K562 (cell line): ENCODE measurements around the gene TUBB2A. TPM values are rescaled to one million over a fixed set of nuclear protein-coding genes. Genes with fewer than 3 reads are reported as not detected.

ENCODE experiments used
- FOXK2 ChIP-seq, 2 experiments: fragments of 450-650 bp; IDR thresholded peaks in 1 of 2; conservative IDR thresholded peaks in 1 of 2; 2 replicates each; pipeline ENCODE4 v1.6.1; 2016; ENCODE audit warnings: low read depth in 2 of 2, mild to moderate bottlenecking in 1 of 2
- KLF16 ChIP-seq: IDR thresholded peaks from 2 replicates; pipeline ENCODE4 v1.6.1; 2016; ENCODE audit warnings: antibody characterized with exemption
- polyA plus RNA-seq, 8 experiments: library from polyadenylated mRNA; depleted of rRNA in 4 of 8; stranded (reverse) in 5 of 8; unstranded in 3 of 8; fragments of >200 nt; fragmentation: Nextera tagmentation in 2 of 8; fragmentation: Illumina TruSeq in 1 of 8; extraction: Ambion mirVana in 2 of 8; extraction: Trizol in 1 of 8; gene quantifications; 2 replicates each; pipeline versions ENCODE4 v1.2.1 to v1.2.3, GENCODE V29; 2011 to 2014; ENCODE audit warnings: inconsistent platforms in 1 of 8, missing spikeins in 1 of 8
- total RNA-seq, 7 experiments: library from RNA; depleted of rRNA in 6 of 7; stranded (reverse); fragments of >200 nt in 6 of 7; fragmentation: Illumina TruSeq in 2 of 7; extraction: Trizol in 2 of 7; gene quantifications; 2 replicates each; pipeline versions ENCODE4 v1.2.1 to v1.2.3, GENCODE V29; 2011 to 2021; ENCODE audit warnings: low replicate concordance in 1 of 7
- TF ChIP-seq, protein P1 (sequence below): fragments of 450-650 bp; IDR thresholded peaks from 2 replicates; pipeline ENCODE4 v1.6.1; 2016; ENCODE audit warnings: low read depth
- TF ChIP-seq, protein P2 (sequence below), 2 experiments: fragments of 450-650 bp; formaldehyde crosslinking in 1 of 2; IDR thresholded peaks; 2 replicates each; pipeline versions ENCODE4 v1.4.0 to v1.6.1; 2014 to 2020; ENCODE audit warnings: mild to moderate bottlenecking in 2 of 2, borderline replicate concordance in 1 of 2, low read depth in 1 of 2
- TF ChIP-seq, protein P3 (sequence below), 2 experiments: fragments of 150-350 bp in 1 of 2; IDR thresholded peaks; 2 replicates each; pipeline ENCODE4 v1.6.1; 2012 to 2016; ENCODE audit warnings: low read depth in 2 of 2, low read length in 2 of 2, mild to moderate bottlenecking in 1 of 2, moderate library complexity in 1 of 2

TUBB2A gene
- total and polyA plus RNA-seq, 9 of the 15 experiments (the other 6 are each of a cell fraction or from before 2014, with no cell fraction given): 3.6 to 92.1 (median 45.6) TPM

DNA sequence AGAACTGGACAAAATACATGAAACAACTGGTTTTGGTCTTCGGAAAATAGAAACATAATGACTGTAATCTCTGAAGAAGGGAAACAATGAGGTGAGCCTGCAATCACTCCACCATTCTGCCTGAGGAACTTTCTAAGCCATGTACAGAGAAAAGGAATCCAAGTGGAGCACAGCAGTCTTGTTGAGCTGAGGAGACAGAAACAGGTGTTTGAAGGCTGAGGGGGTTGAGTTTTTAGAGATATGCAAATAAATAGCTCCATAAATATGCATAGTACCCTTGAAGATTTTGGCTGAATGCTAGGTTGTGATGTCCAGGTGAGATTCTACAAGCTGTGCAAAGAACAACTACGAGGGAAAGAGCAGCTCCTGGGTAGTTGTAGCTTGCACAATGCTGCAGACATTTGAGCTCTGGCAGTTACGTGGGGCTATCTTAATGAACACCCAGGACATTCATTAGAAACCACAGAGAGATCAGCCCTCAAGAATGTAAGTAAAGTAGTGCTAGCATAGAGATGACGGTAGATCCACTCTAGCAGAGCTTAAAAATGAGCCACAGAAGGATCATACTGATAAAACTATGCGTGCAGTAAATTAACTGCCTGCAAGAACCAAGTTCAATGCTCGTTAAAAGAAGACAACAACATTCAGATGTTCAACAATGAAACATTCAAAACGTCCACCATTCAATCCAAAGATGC is 45.8 kb upstream of the TUBB2A start (continued):
- TF ChIP-seq, protein P1, sequence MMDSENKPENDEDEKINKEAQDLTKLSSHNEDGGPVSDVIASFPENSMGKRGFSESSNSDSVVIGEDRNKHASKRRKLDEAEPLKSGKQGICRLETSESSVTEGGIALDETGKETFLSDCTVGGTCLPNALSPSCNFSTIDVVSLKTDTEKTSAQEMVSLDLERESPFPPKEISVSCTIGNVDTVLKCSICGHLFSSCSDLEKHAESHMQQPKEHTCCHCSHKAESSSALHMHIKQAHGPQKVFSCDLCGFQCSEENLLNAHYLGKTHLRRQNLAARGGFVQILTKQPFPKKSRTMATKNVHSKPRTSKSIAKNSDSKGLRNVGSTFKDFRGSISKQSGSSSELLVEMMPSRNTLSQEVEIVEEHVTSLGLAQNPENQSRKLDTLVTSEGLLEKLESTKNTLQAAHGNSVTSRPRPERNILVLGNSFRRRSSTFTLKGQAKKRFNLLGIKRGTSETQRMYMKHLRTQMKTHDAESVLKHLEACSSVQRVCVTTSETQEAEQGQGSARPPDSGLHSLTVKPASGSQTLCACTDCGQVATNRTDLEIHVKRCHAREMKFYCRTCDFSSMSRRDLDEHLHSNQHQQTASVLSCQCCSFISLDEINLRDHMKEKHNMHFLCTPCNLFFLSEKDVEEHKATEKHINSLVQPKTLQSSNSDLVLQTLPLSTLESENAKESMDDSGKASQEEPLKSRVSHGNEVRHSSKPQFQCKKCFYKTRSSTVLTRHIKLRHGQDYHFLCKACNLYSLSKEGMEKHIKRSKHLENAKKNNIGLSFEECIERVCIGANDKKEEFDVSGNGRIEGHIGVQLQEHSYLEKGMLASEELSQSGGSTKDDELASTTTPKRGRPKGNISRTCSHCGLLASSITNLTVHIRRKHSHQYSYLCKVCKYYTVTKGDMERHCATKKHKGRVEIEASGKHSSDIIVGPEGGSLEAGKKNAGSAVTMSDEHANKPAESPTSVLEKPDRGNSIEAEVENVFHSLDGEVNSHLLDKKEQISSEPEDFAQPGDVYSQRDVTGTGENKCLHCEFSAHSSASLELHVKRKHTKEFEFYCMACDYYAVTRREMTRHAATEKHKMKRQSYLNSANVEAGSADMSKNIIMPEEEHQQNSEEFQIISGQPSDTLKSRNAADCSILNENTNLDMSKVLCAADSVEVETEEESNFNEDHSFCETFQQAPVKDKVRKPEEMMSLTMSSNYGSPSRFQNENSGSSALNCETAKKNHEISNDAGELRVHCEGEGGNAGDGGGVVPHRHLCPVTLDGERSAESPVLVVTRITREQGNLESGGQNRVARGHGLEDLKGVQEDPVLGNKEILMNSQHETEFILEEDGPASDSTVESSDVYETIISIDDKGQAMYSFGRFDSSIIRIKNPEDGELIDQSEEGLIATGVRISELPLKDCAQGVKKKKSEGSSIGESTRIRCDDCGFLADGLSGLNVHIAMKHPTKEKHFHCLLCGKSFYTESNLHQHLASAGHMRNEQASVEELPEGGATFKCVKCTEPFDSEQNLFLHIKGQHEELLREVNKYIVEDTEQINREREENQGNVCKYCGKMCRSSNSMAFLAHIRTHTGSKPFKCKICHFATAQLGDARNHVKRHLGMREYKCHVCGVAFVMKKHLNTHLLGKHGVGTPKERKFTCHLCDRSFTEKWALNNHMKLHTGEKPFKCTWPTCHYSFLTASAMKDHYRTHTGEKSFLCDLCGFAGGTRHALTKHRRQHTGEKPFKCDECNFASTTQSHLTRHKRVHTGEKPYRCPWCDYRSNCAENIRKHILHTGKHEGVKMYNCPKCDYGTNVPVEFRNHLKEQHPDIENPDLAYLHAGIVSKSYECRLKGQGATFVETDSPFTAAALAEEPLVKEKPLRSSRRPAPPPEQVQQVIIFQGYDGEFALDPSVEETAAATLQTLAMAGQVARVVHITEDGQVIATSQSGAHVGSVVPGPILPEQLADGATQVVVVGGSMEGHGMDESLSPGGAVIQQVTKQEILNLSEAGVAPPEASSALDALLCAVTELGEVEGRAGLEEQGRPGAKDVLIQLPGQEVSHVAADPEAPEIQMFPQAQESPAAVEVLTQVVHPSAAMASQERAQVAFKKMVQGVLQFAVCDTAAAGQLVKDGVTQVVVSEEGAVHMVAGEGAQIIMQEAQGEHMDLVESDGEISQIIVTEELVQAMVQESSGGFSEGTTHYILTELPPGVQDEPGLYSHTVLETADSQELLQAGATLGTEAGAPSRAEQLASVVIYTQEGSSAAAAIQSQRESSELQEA: no peak
- TF ChIP-seq, protein P2, sequence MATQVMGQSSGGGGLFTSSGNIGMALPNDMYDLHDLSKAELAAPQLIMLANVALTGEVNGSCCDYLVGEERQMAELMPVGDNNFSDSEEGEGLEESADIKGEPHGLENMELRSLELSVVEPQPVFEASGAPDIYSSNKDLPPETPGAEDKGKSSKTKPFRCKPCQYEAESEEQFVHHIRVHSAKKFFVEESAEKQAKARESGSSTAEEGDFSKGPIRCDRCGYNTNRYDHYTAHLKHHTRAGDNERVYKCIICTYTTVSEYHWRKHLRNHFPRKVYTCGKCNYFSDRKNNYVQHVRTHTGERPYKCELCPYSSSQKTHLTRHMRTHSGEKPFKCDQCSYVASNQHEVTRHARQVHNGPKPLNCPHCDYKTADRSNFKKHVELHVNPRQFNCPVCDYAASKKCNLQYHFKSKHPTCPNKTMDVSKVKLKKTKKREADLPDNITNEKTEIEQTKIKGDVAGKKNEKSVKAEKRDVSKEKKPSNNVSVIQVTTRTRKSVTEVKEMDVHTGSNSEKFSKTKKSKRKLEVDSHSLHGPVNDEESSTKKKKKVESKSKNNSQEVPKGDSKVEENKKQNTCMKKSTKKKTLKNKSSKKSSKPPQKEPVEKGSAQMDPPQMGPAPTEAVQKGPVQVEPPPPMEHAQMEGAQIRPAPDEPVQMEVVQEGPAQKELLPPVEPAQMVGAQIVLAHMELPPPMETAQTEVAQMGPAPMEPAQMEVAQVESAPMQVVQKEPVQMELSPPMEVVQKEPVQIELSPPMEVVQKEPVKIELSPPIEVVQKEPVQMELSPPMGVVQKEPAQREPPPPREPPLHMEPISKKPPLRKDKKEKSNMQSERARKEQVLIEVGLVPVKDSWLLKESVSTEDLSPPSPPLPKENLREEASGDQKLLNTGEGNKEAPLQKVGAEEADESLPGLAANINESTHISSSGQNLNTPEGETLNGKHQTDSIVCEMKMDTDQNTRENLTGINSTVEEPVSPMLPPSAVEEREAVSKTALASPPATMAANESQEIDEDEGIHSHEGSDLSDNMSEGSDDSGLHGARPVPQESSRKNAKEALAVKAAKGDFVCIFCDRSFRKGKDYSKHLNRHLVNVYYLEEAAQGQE (IDR thresholded peaks at IDR 0.05; ENCODE audit: borderline replicate concordance): no peak
- TF ChIP-seq, protein P2 (CRISPR knock-in tag; IDR thresholded peaks at IDR 0.05; ENCODE audit: low read depth): no peak
- TF ChIP-seq KLF16: peak; percentile 79
- TF ChIP-seq, protein P3, sequence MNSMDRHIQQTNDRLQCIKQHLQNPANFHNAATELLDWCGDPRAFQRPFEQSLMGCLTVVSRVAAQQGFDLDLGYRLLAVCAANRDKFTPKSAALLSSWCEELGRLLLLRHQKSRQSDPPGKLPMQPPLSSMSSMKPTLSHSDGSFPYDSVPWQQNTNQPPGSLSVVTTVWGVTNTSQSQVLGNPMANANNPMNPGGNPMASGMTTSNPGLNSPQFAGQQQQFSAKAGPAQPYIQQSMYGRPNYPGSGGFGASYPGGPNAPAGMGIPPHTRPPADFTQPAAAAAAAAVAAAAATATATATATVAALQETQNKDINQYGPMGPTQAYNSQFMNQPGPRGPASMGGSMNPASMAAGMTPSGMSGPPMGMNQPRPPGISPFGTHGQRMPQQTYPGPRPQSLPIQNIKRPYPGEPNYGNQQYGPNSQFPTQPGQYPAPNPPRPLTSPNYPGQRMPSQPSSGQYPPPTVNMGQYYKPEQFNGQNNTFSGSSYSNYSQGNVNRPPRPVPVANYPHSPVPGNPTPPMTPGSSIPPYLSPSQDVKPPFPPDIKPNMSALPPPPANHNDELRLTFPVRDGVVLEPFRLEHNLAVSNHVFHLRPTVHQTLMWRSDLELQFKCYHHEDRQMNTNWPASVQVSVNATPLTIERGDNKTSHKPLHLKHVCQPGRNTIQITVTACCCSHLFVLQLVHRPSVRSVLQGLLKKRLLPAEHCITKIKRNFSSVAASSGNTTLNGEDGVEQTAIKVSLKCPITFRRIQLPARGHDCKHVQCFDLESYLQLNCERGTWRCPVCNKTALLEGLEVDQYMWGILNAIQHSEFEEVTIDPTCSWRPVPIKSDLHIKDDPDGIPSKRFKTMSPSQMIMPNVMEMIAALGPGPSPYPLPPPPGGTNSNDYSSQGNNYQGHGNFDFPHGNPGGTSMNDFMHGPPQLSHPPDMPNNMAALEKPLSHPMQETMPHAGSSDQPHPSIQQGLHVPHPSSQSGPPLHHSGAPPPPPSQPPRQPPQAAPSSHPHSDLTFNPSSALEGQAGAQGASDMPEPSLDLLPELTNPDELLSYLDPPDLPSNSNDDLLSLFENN (IDR thresholded peaks at IDR 0.05; ENCODE audit: low read depth in 2 of 2, low read length in 2 of 2): 0 out of 4 replicates have a peak, but pooled peaks of 1 of the 2 experiments have one; percentile 67
- 0 out of 4 replicates have a peak, but pooled peaks of 1 of the 2 experiments have one; percentile 26 for TF ChIP-seq FOXK2 (conservative IDR thresholded peaks at IDR 0.05 in 1 of 2, IDR thresholded peaks at IDR 0.05 in 1 of 2; ENCODE audit: low read depth in 2 of 2)
